ENCODE data around the gene MAEA.

Gene MAEA

GRCh38 chr4:1246901-1247863 is 42.5 kb upstream of the MAEA start:
- peaks cover 18% of the 10 kb centered on the region for H3K4me1 Mint-ChIP-seq (ENCODE audit: low read depth)

GRCh38 chr4:1247864-1248244 is 41.8 kb upstream of the MAEA start:
- peaks cover 47% of the 10 kb centered on the region for H3K36me3 Mint-ChIP-seq (ENCODE audit: low read depth)
- no peaks in the 10 kb centered on the region for H3K27me3 Mint-ChIP-seq (ENCODE audit: low read depth)
- H3K4me1 Mint-ChIP-seq (ENCODE audit: low read depth), result peaks cover 18% of the 10 kb centered on the region
- DNase-seq (ENCODE audit: low spot score), result no peak
- peak overlapping the region; percentile 87 for H3K27ac Mint-ChIP-seq
- peaks cover 18% of the 10 kb centered on the region for H3K9me3 Mint-ChIP-seq
- peak overlapping the region; percentile 93 for H3K4me3 Mint-ChIP-seq

More at GRCh38 chr4:1246901-1247863, 42.5 kb upstream of the MAEA start:
- Mint-ChIP-seq H3K36me3 (ENCODE audit: low read depth) (peaks cover 44% of the 10 kb centered on the region), H3K27me3 (ENCODE audit: low read depth) (no peaks in the 10 kb centered on the region), H3K27ac (peak overlapping the region; percentile 87), H3K4me3 (peak overlapping the region; percentile 93), H3K9me3 (peaks cover 11% of the 10 kb centered on the region)
- DNase-seq (ENCODE audit: low spot score), result no peak

GRCh38 chr4:1248245-1249147 is 41.2 kb upstream of the MAEA start, which contains the start of gene CTBP1:
Gene CTBP1, minus strand, starts transcription at chr4:1249130. Its CDS starts 7,799 bp downstream, at chr4:1241331.
- H3K4me1 Mint-ChIP-seq (ENCODE audit: low read depth), result peaks cover 20% of the 10 kb centered on the region
- peaks cover 23% of the 10 kb centered on the region for H3K9me3 Mint-ChIP-seq
- peak within 1 kb of the TSS; percentile 95 for H3K27ac Mint-ChIP-seq
- peak within 1 kb of the TSS; percentile 93 for H3K4me3 Mint-ChIP-seq
- no peaks in the 10 kb centered on the region for H3K27me3 Mint-ChIP-seq (ENCODE audit: low read depth)
- H3K36me3 Mint-ChIP-seq (ENCODE audit: low read depth), result peaks cover 52% of the 10 kb centered on the region
- DNase-seq (ENCODE audit: low spot score), result peak; percentile 89

GRCh38 chr4:1249148-1249730 is 40.5 kb upstream of the MAEA start:
- peaks cover 57% of the 10 kb centered on the region for H3K36me3 Mint-ChIP-seq (ENCODE audit: low read depth)
- DNase-seq (ENCODE audit: low spot score), result peak; percentile 88
- peak overlapping the region; percentile 85 for H3K4me3 Mint-ChIP-seq
- peaks cover 28% of the 10 kb centered on the region for H3K9me3 Mint-ChIP-seq
- peak overlapping the region; percentile 95 for H3K27ac Mint-ChIP-seq
- H3K4me1 Mint-ChIP-seq (ENCODE audit: low read depth), result peaks cover 24% of the 10 kb centered on the region
- no peaks in the 10 kb centered on the region for H3K27me3 Mint-ChIP-seq (ENCODE audit: low read depth)

- DNase-seq (ENCODE audit: low spot score), result no peak
- Mint-ChIP-seq H3K4me1 (ENCODE audit: low read depth) (peaks cover 29% of the 10 kb centered on the region), H3K27me3 (ENCODE audit: low read depth) (no peaks in the 10 kb centered on the region), H3K36me3 (ENCODE audit: low read depth) (peaks cover 60% of the 10 kb centered on the region), H3K27ac (peak overlapping the region; percentile 95), H3K4me3 (peak overlapping the region; percentile 85), H3K9me3 (peaks cover 35% of the 10 kb centered on the region)
Measured at GRCh38 chr4:1249731-1250526, 39.8 kb upstream of the MAEA start.

- DNase-seq (ENCODE audit: low spot score), result no peak
- Mint-ChIP-seq H3K27me3 (ENCODE audit: low read depth) (no peaks in the 10 kb centered on the region), H3K4me1 (ENCODE audit: low read depth) (peaks cover 27% of the 10 kb centered on the region), H3K9me3 (peaks cover 41% of the 10 kb centered on the region), H3K27ac (peak overlapping the region; percentile 95), H3K4me3 (peak overlapping the region; percentile 85), H3K36me3 (ENCODE audit: low read depth) (peaks cover 56% of the 10 kb centered on the region)
Measured at GRCh38 chr4:1250527-1250812, 39.2 kb upstream of the MAEA start.

- Mint-ChIP-seq H3K4me3 (peak overlapping the region; percentile 85), H3K4me1 (ENCODE audit: low read depth) (peaks cover 26% of the 10 kb centered on the region), H3K9me3 (peaks cover 47% of the 10 kb centered on the region)
Measured at GRCh38 chr4:1250921-1251772, 38.5 kb upstream of the MAEA start.

GRCh38 chr4:1251773-1252066 is 38.0 kb upstream of the MAEA start:
- Mint-ChIP-seq H3K27ac (no peak overlapping the region), H3K4me3 (peak overlapping the region; percentile 85), H3K36me3 (ENCODE audit: low read depth) (peaks cover 57% of the 10 kb centered on the region), H3K9me3 (peaks cover 52% of the 10 kb centered on the region), H3K27me3 (ENCODE audit: low read depth) (no peaks in the 10 kb centered on the region), H3K4me1 (ENCODE audit: low read depth) (peaks cover 21% of the 10 kb centered on the region)
- DNase-seq (ENCODE audit: low spot score), result no peak

More at GRCh38 chr4:1250921-1251772, 38.5 kb upstream of the MAEA start:
- Mint-ChIP-seq H3K27ac (peak overlapping the region; percentile 72), H3K36me3 (ENCODE audit: low read depth) (peaks cover 60% of the 10 kb centered on the region), H3K27me3 (ENCODE audit: low read depth) (no peaks in the 10 kb centered on the region)
- DNase-seq (ENCODE audit: low spot score), result no peak

GRCh38 chr4:1252928-1253492 is 36.7 kb upstream of the MAEA start:
- no peak overlapping the region for H3K27ac Mint-ChIP-seq
- H3K27me3 Mint-ChIP-seq (ENCODE audit: low read depth), result no peaks in the 10 kb centered on the region
- peaks cover 57% of the 10 kb centered on the region for H3K36me3 Mint-ChIP-seq (ENCODE audit: low read depth)
- DNase-seq (ENCODE audit: low spot score), result no peak
- H3K9me3 Mint-ChIP-seq, result peaks cover 63% of the 10 kb centered on the region
- H3K4me1 Mint-ChIP-seq (ENCODE audit: low read depth), result peaks cover 16% of the 10 kb centered on the region
- H3K4me3 Mint-ChIP-seq, result peak overlapping the region; percentile 4

GRCh38 chr4:1253831-1254230 is 35.9 kb upstream of the MAEA start:
- DNase-seq (ENCODE audit: low spot score), result no peak
- Mint-ChIP-seq H3K4me1 (ENCODE audit: low read depth) (peaks cover 16% of the 10 kb centered on the region), H3K9me3 (peaks cover 69% of the 10 kb centered on the region), H3K27me3 (ENCODE audit: low read depth) (no peaks in the 10 kb centered on the region), H3K27ac (peak overlapping the region; percentile 50), H3K36me3 (ENCODE audit: low read depth) (peaks cover 63% of the 10 kb centered on the region), H3K4me3 (no peak overlapping the region)

- DNase-seq (ENCODE audit: low spot score), result no peak
- Mint-ChIP-seq H3K4me3 (no peak overlapping the region), H3K27me3 (ENCODE audit: low read depth) (no peaks in the 10 kb centered on the region), H3K27ac (no peak overlapping the region), H3K36me3 (ENCODE audit: low read depth) (peaks cover 62% of the 10 kb centered on the region), H3K9me3 (peaks cover 72% of the 10 kb centered on the region), H3K4me1 (ENCODE audit: low read depth) (peaks cover 19% of the 10 kb centered on the region)
Measured at GRCh38 chr4:1255151-1255550, 34.5 kb upstream of the MAEA start.

- no peaks in the 10 kb centered on the region for H3K27me3 Mint-ChIP-seq (ENCODE audit: low read depth)
- peak overlapping the region; percentile 11 for H3K27ac Mint-ChIP-seq
- peaks cover 23% of the 10 kb centered on the region for H3K4me1 Mint-ChIP-seq (ENCODE audit: low read depth)
- no peak overlapping the region for H3K4me3 Mint-ChIP-seq
- no peak for DNase-seq (ENCODE audit: low spot score)
- H3K9me3 Mint-ChIP-seq, result peaks cover 68% of the 10 kb centered on the region
- peaks cover 61% of the 10 kb centered on the region for H3K36me3 Mint-ChIP-seq (ENCODE audit: low read depth)
Measured at GRCh38 chr4:1255699-1256098, 34.0 kb upstream of the MAEA start.
